Uterine smooth muscle cell (primary cell): ENCODE measurements around the gene SHROOM3. TPM values are rescaled to one million over a fixed set of nuclear protein-coding genes. Genes with fewer than 3 reads are reported as not detected.

Experiments
- total RNA-seq: library from RNA; depleted of rRNA; stranded (reverse); fragments of >200 nt; gene quantifications from 2 replicates; pipeline ENCODE4 v1.2.3, GENCODE V29; 2014

Gene SHROOM3
- total RNA-seq: 2.2 and 4.2 TPM in 2 replicates

DNA sequence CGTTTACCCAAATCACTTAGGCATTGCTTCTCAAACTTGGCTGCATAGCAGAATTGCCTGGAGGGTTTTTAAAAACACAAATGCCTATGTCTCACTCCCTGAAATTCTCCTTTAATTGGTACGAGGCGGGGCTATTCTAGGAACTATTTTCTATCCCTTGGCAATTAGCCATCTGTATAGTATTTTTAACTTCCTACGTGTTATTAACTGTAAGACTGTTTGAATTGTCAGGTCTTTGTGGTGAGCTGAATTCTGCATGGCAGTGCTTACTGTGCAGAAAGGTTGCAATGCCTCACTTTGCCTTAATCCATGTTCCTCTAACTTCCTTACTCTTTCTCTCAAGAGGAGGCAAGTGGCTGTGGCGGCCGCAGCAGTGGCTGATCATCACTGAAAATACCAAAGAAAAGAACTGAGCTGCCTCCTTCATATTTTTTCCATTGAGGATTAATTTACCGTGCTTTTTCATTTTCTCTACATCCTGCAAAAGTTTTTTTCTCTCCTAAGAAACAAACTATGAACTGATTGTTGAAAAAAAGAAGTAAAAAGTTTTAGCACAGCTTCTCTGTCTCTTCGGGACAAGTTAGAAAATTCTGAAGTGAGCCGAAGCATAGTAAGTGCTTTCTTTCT lies at the start of gene SHROOM3:
SHROOM3 (plus strand) TSS at position 329 of the 627 bp plus-strand sequence. CDS start 824 bp downstream, outside the sequence.

DNA sequence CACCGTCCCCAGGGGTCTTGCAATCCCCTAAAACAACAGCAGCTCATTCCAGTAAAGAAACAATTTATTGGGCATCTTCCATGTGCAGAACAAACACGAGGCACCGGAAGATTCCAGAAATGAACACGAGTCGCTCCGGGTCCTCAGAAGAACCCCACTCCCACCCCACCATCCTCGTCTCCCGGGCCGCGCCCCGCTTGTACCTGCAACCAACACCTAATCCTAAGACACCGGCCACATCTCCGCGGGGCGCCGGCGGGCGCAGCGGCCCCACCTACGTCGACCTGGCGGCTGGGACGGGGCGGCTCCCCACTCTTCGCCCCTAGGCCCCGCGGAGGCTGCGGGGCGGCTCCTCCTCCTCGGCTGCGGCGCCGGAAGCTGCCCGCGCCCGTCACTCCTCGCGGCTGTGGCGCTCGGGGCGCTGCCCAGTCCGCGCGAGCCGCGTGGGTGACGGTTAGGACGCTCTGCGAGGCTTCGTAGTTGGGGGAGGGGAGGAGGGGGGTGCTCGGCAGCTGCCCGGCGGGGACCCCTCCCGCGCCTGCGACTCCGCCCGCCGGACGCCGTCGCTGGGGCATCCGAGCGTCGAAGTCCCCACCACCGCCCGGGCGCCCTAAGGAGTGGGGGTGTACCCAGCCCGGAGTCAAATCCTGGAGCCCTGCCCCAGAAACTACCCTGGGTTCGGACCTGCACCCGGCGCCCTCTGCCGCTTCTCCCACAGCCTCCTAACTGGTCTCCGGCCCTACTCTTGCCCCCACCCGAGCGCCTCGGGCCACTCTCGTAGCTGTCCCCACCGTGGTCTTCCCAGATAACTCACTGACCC lies 14.1 kb upstream of the SHROOM3 start, which contains the start of gene CCDC158:
CCDC158 (minus strand) TSS at position 380 of the 820 bp plus-strand sequence. CDS start 17,934 bp downstream, outside the sequence.

Other genes starting within 250 kb of the SHROOM3 start
- 162 and 265 TPM in 2 replicates for gene SCARB2, start 221.4 kb upstream of the SHROOM3 start, total RNA-seq
- gene FAM47E, start 183.5 kb upstream of the SHROOM3 start, total RNA-seq: under 0.01 and 0.37 TPM in 2 replicates
- 7.2 and 7.6 TPM in 2 replicates for gene STBD1, start 128.5 kb upstream of the SHROOM3 start, total RNA-seq
- gene CCDC158, start 14.1 kb upstream of the SHROOM3 start, total RNA-seq: 0.11 and 0.37 TPM in 2 replicates